Nephron (organoid): ENCODE results near the gene INAVA.
"Not testable (repeated sequence)": the region's sequence is repeated elsewhere in the genome, so short reads cannot be mapped to it uniquely, and the experiment has no call there.

Experiments
- H3K27ac Mint-ChIP-seq, 3 experiments: 2 replicates each; pipeline ENCODE4 v1.8.0; 2020; ENCODE audit warnings: mixed read lengths in 3 of 3, mild to moderate bottlenecking in 2 of 3, moderate library complexity in 1 of 3
- H3K27me3 Mint-ChIP-seq: 2 replicates; pipeline ENCODE4 v1.8.0; 2021; ENCODE audit warnings: low read depth, mild to moderate bottlenecking, moderate library complexity, mixed read lengths
- H3K36me3 Mint-ChIP-seq: 2 replicates; pipeline ENCODE4 v1.8.0; 2020; ENCODE audit warnings: low read depth, mixed read lengths
- H3K4me1 Mint-ChIP-seq: 2 replicates; pipeline ENCODE4 v1.8.0; 2020; ENCODE audit warnings: mixed read lengths
- H3K4me3 Mint-ChIP-seq, 3 experiments: 2 replicates each; pipeline ENCODE4 v1.8.0; 2020; ENCODE audit warnings: mild to moderate bottlenecking in 3 of 3, mixed read lengths in 3 of 3, moderate library complexity in 2 of 3
- H3K9me3 Mint-ChIP-seq: 2 replicates; pipeline ENCODE4 v1.8.0; 2020; ENCODE audit warnings: mixed read lengths
- CTCF ChIP-seq, 3 experiments: fragments of 200-600 bp; sonication (generic); IDR thresholded peaks; one replicate each; pipeline ENCODE4 v1.5.0; 2021; ENCODE audit warnings: antibody characterized with exemption in 3 of 3; ENCODE audit not compliant: unreplicated experiment in 3 of 3

The INAVA gene

GRCh38 chr1:200934676-200935245 is 40.1 kb downstream of the INAVA start:
- Mint-ChIP-seq H3K27ac (no peak overlapping the region), H3K36me3 (no peaks in the 10 kb centered on the region)

GRCh38 chr1:200935286-200935962 is 40.7 kb downstream of the INAVA start:
- H3K4me1 Mint-ChIP-seq, H3K27ac Mint-ChIP-seq: not testable (repeated sequence)
- H3K27me3 Mint-ChIP-seq, result peaks cover 12% of the 10 kb centered on the region

More at GRCh38 chr1:200934676-200935245, 40.1 kb downstream of the INAVA start:
- TF ChIP-seq CTCF (IDR thresholded peaks at IDR 0.05; ENCODE audit: unreplicated experiment in 3 of 3), result no peak
- H3K4me1 Mint-ChIP-seq, result peaks cover 2% of the 10 kb centered on the region
- H3K27me3 Mint-ChIP-seq, result peaks cover 12% of the 10 kb centered on the region
- H3K9me3 Mint-ChIP-seq, result no peaks in the 10 kb centered on the region
- H3K4me3 Mint-ChIP-seq, result no peak overlapping the region

GRCh38 chr1:200938955-200939354 is 44.3 kb downstream of the INAVA start:
- Mint-ChIP-seq H3K4me1 (no peaks in the 10 kb centered on the region), H3K27me3 (peaks cover 12% of the 10 kb centered on the region), H3K4me3 (no peak overlapping the region), H3K27ac (no peak overlapping the region), H3K36me3 (no peaks in the 10 kb centered on the region), H3K9me3 (peaks cover 18% of the 10 kb centered on the region)
- TF ChIP-seq CTCF (IDR thresholded peaks at IDR 0.05; ENCODE audit: unreplicated experiment in 3 of 3), result no peak

More at GRCh38 chr1:200935286-200935962, 40.7 kb downstream of the INAVA start:
- not testable (repeated sequence) for H3K36me3 Mint-ChIP-seq, H3K4me3 Mint-ChIP-seq, H3K9me3 Mint-ChIP-seq

GRCh38 chr1:200945111-200945510 is 50.4 kb downstream of the INAVA start:
- H3K9me3 Mint-ChIP-seq, result peaks cover 56% of the 10 kb centered on the region
- H3K4me3 Mint-ChIP-seq, result no peak overlapping the region
- peaks cover 7% of the 10 kb centered on the region for H3K36me3 Mint-ChIP-seq
- H3K27me3 Mint-ChIP-seq, result peaks cover 4% of the 10 kb centered on the region
- TF ChIP-seq CTCF (IDR thresholded peaks at IDR 0.05; ENCODE audit: unreplicated experiment in 3 of 3), result no peak
- no peak overlapping the region for H3K27ac Mint-ChIP-seq
- H3K4me1 Mint-ChIP-seq, result no peaks in the 10 kb centered on the region

- Mint-ChIP-seq H3K36me3 (peaks cover 7% of the 10 kb centered on the region), H3K9me3 (peaks cover 48% of the 10 kb centered on the region), H3K27me3 (peaks cover 4% of the 10 kb centered on the region), H3K4me1 (no peaks in the 10 kb centered on the region), H3K4me3 (no peak overlapping the region), H3K27ac (no peak overlapping the region)
- no peak for TF ChIP-seq CTCF (IDR thresholded peaks at IDR 0.05; ENCODE audit: unreplicated experiment in 3 of 3)
Measured at GRCh38 chr1:200947059-200947566, 52.4 kb downstream of the INAVA start.

- H3K36me3 Mint-ChIP-seq, result peaks cover 7% of the 10 kb centered on the region
- no peak overlapping the region for H3K27ac Mint-ChIP-seq
- no peak for TF ChIP-seq CTCF (IDR thresholded peaks at IDR 0.05; ENCODE audit: unreplicated experiment in 3 of 3)
- H3K27me3 Mint-ChIP-seq, result peaks cover 4% of the 10 kb centered on the region
- no peaks in the 10 kb centered on the region for H3K4me1 Mint-ChIP-seq
- H3K4me3 Mint-ChIP-seq, result no peak overlapping the region
- H3K9me3 Mint-ChIP-seq, result peaks cover 34% of the 10 kb centered on the region
Measured at GRCh38 chr1:200949626-200950025, 54.9 kb downstream of the INAVA start.
